Astrocyte of the cerebellum (primary cell): Measurements from ENCODE around the gene RPS6KA2.

Source experiments
- DNase-seq: peaks from one replicate; pipeline ENCODE4 v3.0.0-alpha.2; 2011; ENCODE audit warnings: low read depth
- H3K4me3 ChIP-seq: 2 replicates; pipeline ENCODE4 v1.5.1; 2011; ENCODE audit warnings: mild to moderate bottlenecking, low read depth, low read length, moderate library complexity
- CTCF ChIP-seq: IDR thresholded peaks from 2 replicates; pipeline ENCODE4 v1.5.1; 2012; ENCODE audit warnings: low read length, low read depth, moderate library complexity, mild to moderate bottlenecking; ENCODE audit errors: missing control alignments
- in situ Hi-C: cut with HindIII; loops from 2 replicates; pipeline ENCODE4 v1.10.0; 2017; ENCODE audit warnings: low sequenced_read_pairs

RPS6KA2 gene

GRCh38 chr6:166470863-166471410 is 156.1 kb downstream of the RPS6KA2 start:
- no peak for TF ChIP-seq CTCF
- in situ Hi-C loops: no loop called here
- DNase-seq: no peak
- H3K4me3 ChIP-seq: no peak overlapping the region

- in situ Hi-C loops: no loop called here
- no peak overlapping the region for H3K4me3 ChIP-seq
- no peak for DNase-seq
- TF ChIP-seq CTCF: no peak
Observed at GRCh38 chr6:166470029-166470862, 156.8 kb downstream of the RPS6KA2 start.

GRCh38 chr6:166469426-166469961 is 157.6 kb downstream of the RPS6KA2 start:
- H3K4me3 ChIP-seq: no peak overlapping the region
- DNase-seq: no peak
- TF ChIP-seq CTCF: no peak
- in situ Hi-C loops: no loop called here

GRCh38 chr6:166467436-166468000 is 159.5 kb downstream of the RPS6KA2 start:
- no peak overlapping the region for H3K4me3 ChIP-seq
- DNase-seq: no peak
- no peak for TF ChIP-seq CTCF
- in situ Hi-C loops: no loop called here

- no peak overlapping the region for H3K4me3 ChIP-seq
- in situ Hi-C loops: no loop called here
- peak; percentile 84 for DNase-seq
- no peak for TF ChIP-seq CTCF
Observed at GRCh38 chr6:166466178-166467122, 160.6 kb downstream of the RPS6KA2 start.

- in situ Hi-C loops: no loop called here
- no peak for DNase-seq
- peak; percentile 16 for TF ChIP-seq CTCF
- H3K4me3 ChIP-seq: no peak overlapping the region
Observed at GRCh38 chr6:166465671-166466087, 161.4 kb downstream of the RPS6KA2 start.
